Ascending aorta (tissue), 2 donors: ENCODE results near the gene XAB2. TPM values are rescaled to one million over a fixed set of nuclear protein-coding genes. Genes with fewer than 3 reads are reported as not detected.

ENCODE experiments used
- DNase-seq, 2 donors: peaks; one replicate each; pipeline ENCODE4 v3.0.0-alpha.2; 2019; ENCODE audit warnings: low spot score in 2 of 2
- H3K27ac ChIP-seq, 2 donors: fragments of 200-600 bp; sonication (generic); one replicate each; pipeline ENCODE4 v1.5.1; 2016 to 2017; ENCODE audit warnings: mild to moderate bottlenecking in 1 of 2
- H3K27me3 ChIP-seq: fragments of 200-600 bp; sonication (generic); one replicate; pipeline ENCODE4 v1.5.1; 2017
- H3K36me3 ChIP-seq, 2 donors: fragments of 200-600 bp; sonication (generic); one replicate each; pipeline ENCODE4 v1.5.1; 2016
- H3K4me1 ChIP-seq, 2 donors: fragments of 200-600 bp; sonication (generic); one replicate each; pipeline ENCODE4 v1.5.1; 2016 to 2017; ENCODE audit warnings: mild to moderate bottlenecking in 1 of 2
- H3K4me3 ChIP-seq, 2 donors: fragments of 200-600 bp; sonication (generic); one replicate each; pipeline ENCODE4 v1.5.1; 2016 to 2017; ENCODE audit warnings: mild to moderate bottlenecking in 1 of 2
- H3K9me3 ChIP-seq, 2 donors: fragments of 200-600 bp; sonication (generic); one replicate each; pipeline ENCODE4 v1.5.1; 2016
- CTCF ChIP-seq, 3 experiments: fragments of 200-600 bp in 2 of 3; fragments of 450-650 bp in 1 of 3; sonication (generic) in 2 of 3; IDR thresholded peaks; one replicate each; pipeline ENCODE4 v1.5.1; 2016 to 2019; ENCODE audit warnings: antibody characterized with exemption in 3 of 3, mild to moderate bottlenecking in 1 of 3, moderate library complexity in 1 of 3
- intact Hi-C: fragments of 100-400 bp; cut with DNase I; formaldehyde crosslinking; loops from one replicate; pipeline ENCODE4 v1.15.1; 2023
- total RNA-seq: library from RNA; depleted of rRNA; stranded (reverse); fragments of >200 nt; gene quantifications from one replicate; pipeline ENCODE4 v1.1.0, GENCODE V29; 2016

The XAB2 gene
- total RNA-seq, 1 donor from 2014 or later, result 18.4 TPM

- intact Hi-C loops, result no loop called here
- DNase-seq, result no peak
- Histone ChIP-seq H3K4me3 (no peak overlapping the region), H3K27me3 (no peaks in the 10 kb centered on the region), H3K36me3 (no peaks in the 10 kb centered on the region), H3K9me3 (no peaks in the 10 kb centered on the region), H3K27ac (no peak overlapping the region), H3K4me1 (no peaks in the 10 kb centered on the region)
- no peak for TF ChIP-seq CTCF (IDR thresholded peaks at IDR 0.05)
Measured at GRCh38 chr19:7643031-7643415, 13.7 kb upstream of the XAB2 start.

GRCh38 chr19:7642295-7643030 is 13.1 kb upstream of the XAB2 start:
- no peak for TF ChIP-seq CTCF (IDR thresholded peaks at IDR 0.05)
- DNase-seq, result no peak
- Histone ChIP-seq H3K4me1 (no peaks in the 10 kb centered on the region), H3K9me3 (no peaks in the 10 kb centered on the region), H3K36me3 (no peaks in the 10 kb centered on the region), H3K4me3 (no peak overlapping the region), H3K27me3 (no peaks in the 10 kb centered on the region), H3K27ac (no peak overlapping the region)
- intact Hi-C loops, result no loop called here

GRCh38 chr19:7641290-7642276 is 12.2 kb upstream of the XAB2 start:
- Histone ChIP-seq H3K27ac (no peak overlapping the region), H3K36me3 (no peaks in the 10 kb centered on the region), H3K27me3 (no peaks in the 10 kb centered on the region), H3K9me3 (no peaks in the 10 kb centered on the region), H3K4me3 (no peak overlapping the region), H3K4me1 (no peaks in the 10 kb centered on the region)
- DNase-seq, result no peak
- no peak for TF ChIP-seq CTCF (IDR thresholded peaks at IDR 0.05)
- intact Hi-C loops, result no loop called here

GRCh38 chr19:7640803-7641202 is 11.5 kb upstream of the XAB2 start:
- no peaks in the 10 kb centered on the region for H3K4me1 ChIP-seq
- H3K4me3 ChIP-seq, result no peak overlapping the region
- no peaks in the 10 kb centered on the region for H3K36me3 ChIP-seq
- H3K27me3 ChIP-seq, result no peaks in the 10 kb centered on the region
- intact Hi-C loops, result no loop called here
- no peak overlapping the region for H3K27ac ChIP-seq
- no peaks in the 10 kb centered on the region for H3K9me3 ChIP-seq
- no peak for TF ChIP-seq CTCF (IDR thresholded peaks at IDR 0.05)
- no peak for DNase-seq

- DNase-seq, result no peak
- Histone ChIP-seq H3K36me3 (no peaks in the 10 kb centered on the region), H3K9me3 (no peaks in the 10 kb centered on the region), H3K27ac (no peak overlapping the region), H3K27me3 (no peaks in the 10 kb centered on the region), H3K4me3 (no peak overlapping the region), H3K4me1 (no peaks in the 10 kb centered on the region)
- intact Hi-C loops, result no loop called here
- no peak for TF ChIP-seq CTCF (IDR thresholded peaks at IDR 0.05)
Measured at GRCh38 chr19:7639863-7640348, 10.6 kb upstream of the XAB2 start.
